ENCODE data around the gene FAM3A.

FAM3A gene

DNA sequence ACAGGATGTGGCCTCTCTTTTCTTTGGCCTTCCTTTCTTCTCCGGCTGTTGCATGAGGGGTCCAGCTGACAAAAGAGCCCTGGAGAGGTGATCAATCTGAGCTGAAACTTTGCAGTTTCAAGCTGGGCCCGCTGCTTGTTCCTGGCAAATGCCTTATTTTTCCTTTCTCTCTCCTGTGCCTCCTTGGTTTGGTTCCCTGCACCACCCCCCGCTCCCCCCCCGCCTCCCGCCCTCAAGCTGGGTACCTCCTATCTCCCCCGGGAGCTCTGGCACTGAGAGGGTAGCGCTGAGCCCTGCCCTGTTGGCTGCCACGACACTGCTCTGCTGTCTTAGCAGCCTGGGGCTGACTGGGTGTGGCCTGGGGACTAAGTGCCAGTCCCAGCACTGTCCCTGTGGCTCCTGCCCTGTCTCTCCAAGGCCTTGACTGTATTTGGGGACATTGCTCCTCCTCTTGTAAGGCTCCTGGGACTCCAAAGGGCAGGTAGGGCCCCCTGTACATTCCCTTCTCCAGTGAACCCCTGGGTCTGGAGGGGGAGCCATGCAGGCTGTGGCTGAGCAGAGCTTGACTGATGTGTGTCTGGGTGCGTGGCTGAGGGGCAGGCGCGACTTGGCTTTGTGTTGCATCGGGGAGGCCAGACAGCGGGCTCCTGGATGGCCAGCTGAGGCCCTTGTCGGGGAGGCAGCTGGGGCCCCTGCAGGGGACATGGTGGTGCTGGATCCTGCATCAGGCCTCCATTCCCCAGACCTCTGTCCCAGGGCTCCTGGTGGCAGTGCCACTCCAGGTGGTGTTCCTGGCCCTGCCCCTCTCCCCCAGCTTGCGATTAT is 56.9 kb downstream of the FAM3A start:
- DNase-seq (ENCODE audit: low read depth), result no peak

GRCh38 chrX:154458116-154458953 is 57.7 kb downstream of the FAM3A start, which contains the start of gene PLXNA3:
Gene PLXNA3 (plus strand): TSS chrX:154458281. CDS start chrX:154460184, 1,903 bp downstream.
- DNase-seq (ENCODE audit: low read depth), result no peak

DNA sequence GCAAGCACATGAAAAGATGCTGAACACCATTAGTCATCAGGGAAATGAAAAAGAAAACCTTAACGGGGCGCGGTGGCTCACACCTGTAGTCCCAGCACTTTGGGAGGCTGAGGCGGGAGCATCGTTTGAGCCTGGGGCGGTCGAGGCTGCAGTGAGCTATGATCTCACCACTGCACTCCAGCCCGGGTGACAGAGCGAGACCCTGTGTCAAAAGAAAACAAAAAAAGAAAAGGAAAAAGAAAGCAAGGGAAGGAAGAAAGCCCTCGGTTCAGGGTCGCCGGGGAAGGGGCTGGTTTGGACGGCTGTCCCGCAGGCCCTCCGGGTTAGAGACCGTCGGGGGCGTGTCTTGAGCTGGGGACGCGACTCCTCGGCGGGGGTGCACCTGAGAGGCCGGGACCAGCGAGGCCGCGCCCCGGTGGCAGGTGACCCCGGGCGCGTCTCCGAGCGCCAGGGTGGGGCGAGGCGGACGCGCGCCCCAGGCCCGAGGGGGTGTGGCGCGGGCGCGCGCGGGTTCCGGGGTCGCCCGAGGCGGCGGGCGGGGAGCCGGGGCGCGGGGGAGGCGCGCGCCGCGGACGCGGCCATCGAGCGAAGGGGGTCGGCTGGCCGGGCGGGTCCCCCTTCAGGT is 58.4 kb downstream of the FAM3A start:
- DNase-seq (ENCODE audit: low read depth), result no peak

Data from iris pigment epithelial cell (primary cell).